Heart right ventricle (tissue), 16 donors: ENCODE results near the gene OR2K2. TPM values are rescaled to one million over a fixed set of nuclear protein-coding genes. Genes with fewer than 3 reads are reported as not detected.

Experiments
- ATAC-seq, 8 donors: fragments of 200-7000 bp; cut with Tn5 transposase; one replicate each; pipeline ENCODE4 v1.9.1; 2020; ENCODE audit warnings: mild to moderate bottlenecking in 8 of 8, moderate library complexity in 8 of 8, moderate number of reproducible peaks in 1 of 8
- DNase-seq, 2 donors: peaks; one replicate each; pipeline ENCODE4 v3.0.0-alpha.2; 2020
- H3K27ac ChIP-seq, 10 donors: fragments of 200-600 bp; sonication (generic) in 2 of 10; one replicate each; pipeline versions ENCODE4 v1.5.0 to v1.8.0; 2020 to 2022; ENCODE audit warnings: mild to moderate bottlenecking in 3 of 10
- H3K27me3 ChIP-seq, 7 donors: fragments of 200-600 bp; one replicate each; pipeline ENCODE4 v1.8.0; 2021 to 2022; ENCODE audit warnings: mild to moderate bottlenecking in 2 of 7
- H3K36me3 ChIP-seq, 9 donors: fragments of 200-600 bp; sonication (generic) in 1 of 9; one replicate each; pipeline versions ENCODE4 v1.5.0 to v1.8.0; 2020 to 2022; ENCODE audit warnings: mild to moderate bottlenecking in 2 of 9
- H3K4me1 ChIP-seq, 9 donors: fragments of 200-600 bp; sonication (generic) in 1 of 9; one replicate each; pipeline versions ENCODE4 v1.5.0 to v1.8.0; 2020 to 2022; ENCODE audit warnings: mild to moderate bottlenecking in 4 of 9
- H3K4me3 ChIP-seq, 10 donors: fragments of 200-600 bp; sonication (generic) in 2 of 10; one replicate each; pipeline versions ENCODE4 v1.5.0 to v1.8.0; 2020 to 2022; ENCODE audit warnings: mild to moderate bottlenecking in 7 of 10, moderate library complexity in 2 of 10
- H3K9me3 ChIP-seq, 11 donors: fragments of 200-600 bp in 10 of 11; sonication (generic) in 2 of 11; one replicate each; pipeline versions ENCODE4 v1.5.0 to v1.8.0; 2013 to 2022; ENCODE audit warnings: mild to moderate bottlenecking in 2 of 11, control low read depth in 1 of 11, moderate library complexity in 1 of 11
- CTCF ChIP-seq, 9 donors: fragments of 200-600 bp; sonication (generic) in 2 of 9; IDR thresholded peaks; one replicate each; pipeline versions ENCODE4 v1.5.0 to v1.8.0; 2021 to 2022; ENCODE audit warnings: antibody characterized with exemption in 9 of 9, mild to moderate bottlenecking in 5 of 9, moderate library complexity in 1 of 9
- WGBS, 2 donors: extraction: QIAGEN DNeasy Blood & Tissue Kit; methylation state at CpG; one replicate each; pipeline ENCODE4 v1.1.7; 2013; ENCODE audit warnings: inconsistent platforms in 1 of 2; 5-methylcytosine and 5-hydroxymethylcytosine counted together
- intact Hi-C, 10 donors: fragments of 100-400 bp; cut with DNase I; formaldehyde crosslinking; loops; one replicate each; pipeline versions ENCODE4 v1.11.1 to v1.14.2; 2022
- polyA plus RNA-seq, 2 donors: library from polyadenylated mRNA; stranded (reverse); fragments of 200-250 nt; gene quantifications; one replicate each; pipeline ENCODE4 v1.2.3, GENCODE V29; 2013
- total RNA-seq, 10 donors: library from RNA; stranded (reverse); fragmentation: NEBNext Ultra II Directional in 3 of 10; extraction: Animal tissue kit (Norgen Biotek cat#: 25700) in 3 of 10; gene quantifications; one replicate each; pipeline versions ENCODE4 v1.2.1 to v1.2.4, GENCODE V29; 2021 to 2023
- donor health status: Arrhythmogenic right ventricular cardiomyopathy.
- donor health status: ischemic (EF 13 %, LVEDD 7.1; RV severe dilation, severe dysfunction).
- donor health status: healthy with polysubstance abuse.
- donor health status: DM: no; HTN: yes; CAD: no.
- donor health status: DM: no; HTN: no; CAD: no.
- donor health status: ischemic (EF 25% LVEDD 6.9; RV normal size, moderate dysfunction).
- donor health status: ischemic (EF 25% LVEDD 5.7; RV mildly dilated, moderate dysfunction).
- donor health status: healthy.
- donor health status: DM: yes; HTN: yes; CAD: no.
- donor health status: Ischemic cardiomyopathy.
- donor health status: ischemic (EF 35%, LVEDD 5.7; RV mildly dilated, moderate dysfunction).
- donor health status: nonischemic (EF 11% LVEDD 7.7; RV severe dilation, severe dysfunction).
- donor health status: DM: yes; HTN: yes; CAD: no.
- donor health status: PGD.
- donor health status: ischemic (EF 29% LVEDD 5.4; RV normal size, mild dysfunction).
- donor health status: nonischemic (EF 23%, LVEDD 6.1; RV moderate dilation, normal function).

Gene OR2K2
- total and polyA plus RNA-seq, 12 donors: 0.07 to 0.37 (median 0.21) TPM; not detected in 9

GRCh38 chr9:111297066-111297824, 32.8 kb downstream of the OR2K2 start:
- Histone ChIP-seq H3K27ac (no peak overlapping the region), H3K36me3 (no peaks in the 10 kb centered on the region), H3K27me3 (peaks cover 0 to 8% (median 6%) of the 10 kb centered on the region in 7 donors), H3K4me1 (peaks cover 0 to 7% (median 0%) of the 10 kb centered on the region in 9 donors), H3K9me3 (peaks cover 0 to 9% (median 0%) of the 10 kb centered on the region in 11 donors), H3K4me3 (no peak overlapping the region)
- TF ChIP-seq CTCF (IDR thresholded peaks at IDR 0.05): no peak
- WGBS, 2 donors: 79 to 83% methylated on average over 2 of the region's 2 CpGs
- ATAC-seq (no peak), DNase-seq (no peak)
- intact Hi-C loops: loop anchor here in 8 of 10 donors (5.0 to 10.0 kb wide), 4 partner anchors 135 to 660 kb away; partner anchors contain the start of gene LPAR1 (in 3 of the 8)

GRCh38 chr9:111294691-111295451, 35.2 kb downstream of the OR2K2 start:
- intact Hi-C loops: loop anchor here in 8 of 10 donors (5.0 to 10.0 kb wide), 4 partner anchors 133 to 658 kb away; partner anchors contain the start of gene LPAR1 (in 3 of the 8)
- peaks cover 0 to 14% (median 0%) of the 10 kb centered on the region in 11 donors for H3K9me3 ChIP-seq
- no peak for TF ChIP-seq CTCF (IDR thresholded peaks at IDR 0.05)
- WGBS, 2 donors: 91 to 93% methylated on average over 2 of the region's 2 CpGs
- H3K4me1 ChIP-seq: peaks cover 0 to 7% (median 0%) of the 10 kb centered on the region in 9 donors
- no peak overlapping the region for H3K27ac ChIP-seq
- no peaks in the 10 kb centered on the region for H3K36me3 ChIP-seq
- no peak overlapping the region for H3K4me3 ChIP-seq
- H3K27me3 ChIP-seq: peaks cover 0 to under 1% (median 0%) of the 10 kb centered on the region in 7 donors
- DNase-seq: no peak
- no peak for ATAC-seq

- intact Hi-C loops: no loop called here
- H3K4me3 ChIP-seq: no peak overlapping the region
- no peaks in the 10 kb centered on the region for H3K36me3 ChIP-seq
- no peak for ATAC-seq
- 58 to 59% methylated on average over 2 of the region's 2 CpGs for WGBS, 2 donors
- no peak for TF ChIP-seq CTCF (IDR thresholded peaks at IDR 0.05)
- H3K27me3 ChIP-seq: no peaks in the 10 kb centered on the region
- peaks cover 0 to 7% (median 0%) of the 10 kb centered on the region in 11 donors for H3K9me3 ChIP-seq
- H3K4me1 ChIP-seq: peaks cover 0 to 33% (median 0%) of the 10 kb centered on the region in 9 donors
- no peak overlapping the region for H3K27ac ChIP-seq
- DNase-seq: no peak
These were observed 42.9 kb downstream of the OR2K2 start for GRCh38 chr9:111287127-111287526.

- Histone ChIP-seq H3K27me3 (peaks cover 0 to 2% (median 0%) of the 10 kb centered on the region in 7 donors), H3K4me1 (peaks cover 0 to 33% (median 0%) of the 10 kb centered on the region in 9 donors), H3K9me3 (no peaks in the 10 kb centered on the region), H3K4me3 (peak overlapping the region in 1 of 10 donors; percentile 31), H3K36me3 (no peaks in the 10 kb centered on the region), H3K27ac (peak overlapping the region in 2 of 10 donors; percentile 30 to 82)
- ATAC-seq (peak in 2 of 8 donors; percentile 25 to 50), DNase-seq (no peak)
- no peak for TF ChIP-seq CTCF (IDR thresholded peaks at IDR 0.05)
- WGBS, 2 donors: 74 to 82% methylated on average over 4 of the region's 4 CpGs
- intact Hi-C loops: no loop called here
These were observed 45.3 kb downstream of the OR2K2 start for GRCh38 chr9:111284703-111285102.
